Measurements from ENCODE around the gene WNT9A.

DNA sequence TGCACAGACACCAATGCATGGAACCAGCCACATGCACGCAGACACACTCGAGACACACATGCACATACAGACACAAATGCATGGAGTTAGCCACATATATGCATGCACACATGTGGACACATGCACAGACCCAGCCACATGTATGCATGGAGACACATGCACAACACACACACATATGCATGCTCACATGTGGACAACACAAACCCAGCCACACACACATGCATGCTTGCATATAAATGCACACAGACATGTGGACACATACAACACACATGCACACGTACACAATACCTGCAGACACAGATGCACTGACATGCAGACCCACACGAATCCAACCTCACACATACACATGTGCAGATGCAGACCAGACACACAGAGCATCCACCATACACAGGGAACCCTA, 31.1 kb downstream of the WNT9A start:
- TF ChIP-seq, protein P1, sequence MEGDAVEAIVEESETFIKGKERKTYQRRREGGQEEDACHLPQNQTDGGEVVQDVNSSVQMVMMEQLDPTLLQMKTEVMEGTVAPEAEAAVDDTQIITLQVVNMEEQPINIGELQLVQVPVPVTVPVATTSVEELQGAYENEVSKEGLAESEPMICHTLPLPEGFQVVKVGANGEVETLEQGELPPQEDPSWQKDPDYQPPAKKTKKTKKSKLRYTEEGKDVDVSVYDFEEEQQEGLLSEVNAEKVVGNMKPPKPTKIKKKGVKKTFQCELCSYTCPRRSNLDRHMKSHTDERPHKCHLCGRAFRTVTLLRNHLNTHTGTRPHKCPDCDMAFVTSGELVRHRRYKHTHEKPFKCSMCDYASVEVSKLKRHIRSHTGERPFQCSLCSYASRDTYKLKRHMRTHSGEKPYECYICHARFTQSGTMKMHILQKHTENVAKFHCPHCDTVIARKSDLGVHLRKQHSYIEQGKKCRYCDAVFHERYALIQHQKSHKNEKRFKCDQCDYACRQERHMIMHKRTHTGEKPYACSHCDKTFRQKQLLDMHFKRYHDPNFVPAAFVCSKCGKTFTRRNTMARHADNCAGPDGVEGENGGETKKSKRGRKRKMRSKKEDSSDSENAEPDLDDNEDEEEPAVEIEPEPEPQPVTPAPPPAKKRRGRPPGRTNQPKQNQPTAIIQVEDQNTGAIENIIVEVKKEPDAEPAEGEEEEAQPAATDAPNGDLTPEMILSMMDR (IDR thresholded peaks at IDR 0.05): no peak
- TF ChIP-seq, protein P2, sequence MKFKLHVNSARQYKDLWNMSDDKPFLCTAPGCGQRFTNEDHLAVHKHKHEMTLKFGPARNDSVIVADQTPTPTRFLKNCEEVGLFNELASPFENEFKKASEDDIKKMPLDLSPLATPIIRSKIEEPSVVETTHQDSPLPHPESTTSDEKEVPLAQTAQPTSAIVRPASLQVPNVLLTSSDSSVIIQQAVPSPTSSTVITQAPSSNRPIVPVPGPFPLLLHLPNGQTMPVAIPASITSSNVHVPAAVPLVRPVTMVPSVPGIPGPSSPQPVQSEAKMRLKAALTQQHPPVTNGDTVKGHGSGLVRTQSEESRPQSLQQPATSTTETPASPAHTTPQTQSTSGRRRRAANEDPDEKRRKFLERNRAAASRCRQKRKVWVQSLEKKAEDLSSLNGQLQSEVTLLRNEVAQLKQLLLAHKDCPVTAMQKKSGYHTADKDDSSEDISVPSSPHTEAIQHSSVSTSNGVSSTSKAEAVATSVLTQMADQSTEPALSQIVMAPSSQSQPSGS (CRISPR knock-in tag; IDR thresholded peaks at IDR 0.05; ENCODE audit: borderline replicate concordance, low read depth): no peak
- TF ChIP-seq ZNF121 (CRISPR knock-in tag; IDR thresholded peaks at IDR 0.05): no peak
- no peak for TF ChIP-seq SP1 (CRISPR knock-in tag; conservative IDR thresholded peaks at IDR 0.05)
- TF ChIP-seq, protein P3, sequence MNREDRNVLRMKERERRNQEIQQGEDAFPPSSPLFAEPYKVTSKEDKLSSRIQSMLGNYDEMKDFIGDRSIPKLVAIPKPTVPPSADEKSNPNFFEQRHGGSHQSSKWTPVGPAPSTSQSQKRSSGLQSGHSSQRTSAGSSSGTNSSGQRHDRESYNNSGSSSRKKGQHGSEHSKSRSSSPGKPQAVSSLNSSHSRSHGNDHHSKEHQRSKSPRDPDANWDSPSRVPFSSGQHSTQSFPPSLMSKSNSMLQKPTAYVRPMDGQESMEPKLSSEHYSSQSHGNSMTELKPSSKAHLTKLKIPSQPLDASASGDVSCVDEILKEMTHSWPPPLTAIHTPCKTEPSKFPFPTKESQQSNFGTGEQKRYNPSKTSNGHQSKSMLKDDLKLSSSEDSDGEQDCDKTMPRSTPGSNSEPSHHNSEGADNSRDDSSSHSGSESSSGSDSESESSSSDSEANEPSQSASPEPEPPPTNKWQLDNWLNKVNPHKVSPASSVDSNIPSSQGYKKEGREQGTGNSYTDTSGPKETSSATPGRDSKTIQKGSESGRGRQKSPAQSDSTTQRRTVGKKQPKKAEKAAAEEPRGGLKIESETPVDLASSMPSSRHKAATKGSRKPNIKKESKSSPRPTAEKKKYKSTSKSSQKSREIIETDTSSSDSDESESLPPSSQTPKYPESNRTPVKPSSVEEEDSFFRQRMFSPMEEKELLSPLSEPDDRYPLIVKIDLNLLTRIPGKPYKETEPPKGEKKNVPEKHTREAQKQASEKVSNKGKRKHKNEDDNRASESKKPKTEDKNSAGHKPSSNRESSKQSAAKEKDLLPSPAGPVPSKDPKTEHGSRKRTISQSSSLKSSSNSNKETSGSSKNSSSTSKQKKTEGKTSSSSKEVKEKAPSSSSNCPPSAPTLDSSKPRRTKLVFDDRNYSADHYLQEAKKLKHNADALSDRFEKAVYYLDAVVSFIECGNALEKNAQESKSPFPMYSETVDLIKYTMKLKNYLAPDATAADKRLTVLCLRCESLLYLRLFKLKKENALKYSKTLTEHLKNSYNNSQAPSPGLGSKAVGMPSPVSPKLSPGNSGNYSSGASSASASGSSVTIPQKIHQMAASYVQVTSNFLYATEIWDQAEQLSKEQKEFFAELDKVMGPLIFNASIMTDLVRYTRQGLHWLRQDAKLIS (CRISPR knock-in tag; IDR thresholded peaks at IDR 0.05; ENCODE audit: borderline replicate concordance): no peak
- TF ChIP-seq, protein P4, sequence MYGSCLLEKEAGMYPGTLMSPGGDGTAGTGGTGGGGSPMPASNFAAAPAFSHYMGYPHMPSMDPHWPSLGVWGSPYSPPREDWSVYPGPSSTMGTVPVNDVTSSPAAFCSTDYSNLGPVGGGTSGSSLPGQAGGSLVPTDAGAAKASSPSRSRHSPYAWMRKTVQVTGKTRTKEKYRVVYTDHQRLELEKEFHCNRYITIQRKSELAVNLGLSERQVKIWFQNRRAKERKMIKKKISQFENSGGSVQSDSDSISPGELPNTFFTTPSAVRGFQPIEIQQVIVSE (CRISPR knock-in tag; IDR thresholded peaks at IDR 0.05; ENCODE audit: borderline replicate concordance): no peak
- TF ChIP-seq NFYB (CRISPR knock-in tag; conservative IDR thresholded peaks at IDR 0.05; ENCODE audit: low read depth): no peak
- TF ChIP-seq FOXP1 (CRISPR knock-in tag; IDR thresholded peaks at IDR 0.05; ENCODE audit: borderline replicate concordance): no peak
- TF ChIP-seq ZNF423 (CRISPR knock-in tag; IDR thresholded peaks at IDR 0.05): no peak
